Ectodermal cell (in vitro differentiated cells): ENCODE data around the gene UBE2E2.

Experiments
- H3K27ac ChIP-seq: 2 replicates; pipeline ENCODE4 v1.7.0; 2013; ENCODE audit warnings: mild to moderate bottlenecking, low read depth, low read length; ENCODE audit not compliant: insufficient read depth, poor library complexity, severe bottlenecking
- H3K27me3 ChIP-seq: 2 replicates; pipeline ENCODE4 v1.7.0; 2013; ENCODE audit warnings: mild to moderate bottlenecking, low read length; ENCODE audit not compliant: insufficient read depth, control insufficient read depth, poor library complexity, severe bottlenecking
- H3K36me3 ChIP-seq: one replicate; pipeline ENCODE4 v1.7.0; 2013; ENCODE audit warnings: low read length; ENCODE audit not compliant: control insufficient read depth, insufficient read depth
- H3K4me1 ChIP-seq: one replicate; pipeline ENCODE4 v1.7.0; 2013; ENCODE audit warnings: low read length; ENCODE audit not compliant: control insufficient read depth, insufficient read depth
- H3K4me3 ChIP-seq: 2 replicates; pipeline ENCODE4 v1.7.0; 2013; ENCODE audit warnings: low read depth, low read length, control low read depth; ENCODE audit not compliant: insufficient read depth
- H3K9me3 ChIP-seq: 2 replicates; pipeline ENCODE4 v1.7.0; 2013; ENCODE audit warnings: mild to moderate bottlenecking, low read length, moderate library complexity; ENCODE audit not compliant: control insufficient read depth
- WGBS, 2 experiments: methylation state at CpG; one replicate each; pipeline ENCODE4 v1.1.7; 2013; ENCODE audit warnings: missing lambda C conversion rate in 2 of 2; 5-methylcytosine and 5-hydroxymethylcytosine counted together

UBE2E2 gene

DNA sequence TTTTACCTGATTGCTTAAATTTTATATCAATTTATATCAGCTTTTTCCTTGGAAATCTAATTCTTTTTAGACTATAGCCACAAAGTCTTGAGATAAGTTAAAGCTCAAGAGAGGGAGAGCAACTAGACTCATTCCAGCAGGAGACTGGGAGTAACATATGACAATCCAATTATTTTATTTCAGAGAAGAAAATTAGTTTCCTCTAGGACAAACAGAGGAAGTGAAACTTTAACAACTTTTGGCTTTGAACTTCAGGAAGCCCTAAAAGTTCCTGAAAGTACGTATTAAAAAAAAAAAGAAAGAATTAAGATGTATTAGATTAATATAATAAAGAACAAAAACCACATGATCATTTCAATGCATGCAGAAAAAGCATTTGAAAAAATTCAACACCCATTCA is 13.9 kb upstream of the UBE2E2 start:
- Histone ChIP-seq H3K27me3 (no peaks in the 10 kb centered on the region), H3K4me3 (no peak overlapping the region), H3K9me3 (no peaks in the 10 kb centered on the region), H3K36me3 (no peaks in the 10 kb centered on the region), H3K27ac (no peak overlapping the region), H3K4me1 (no peaks in the 10 kb centered on the region)
- no CpG with 5 or more reads among the region's 1 CpG for WGBS, 2 experiments

DNA sequence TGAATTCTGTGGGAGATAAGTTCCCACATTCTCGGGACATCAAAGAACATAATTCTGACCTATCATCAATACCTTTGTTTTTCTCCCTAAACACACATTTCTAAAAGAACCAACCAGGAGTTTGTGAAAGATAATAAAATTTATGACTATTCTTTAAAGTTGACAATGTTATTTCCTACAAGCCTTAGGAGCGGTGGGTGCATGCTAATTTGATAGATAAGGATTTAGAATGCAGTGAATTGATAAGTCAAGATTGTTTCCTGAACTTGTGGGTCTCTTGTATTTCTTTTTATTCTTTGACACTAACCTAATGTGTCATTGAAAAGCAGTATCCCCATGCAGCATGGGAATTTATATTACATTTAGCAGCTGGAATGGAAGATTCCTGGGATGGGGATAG is 10.3 kb upstream of the UBE2E2 start:
- Histone ChIP-seq H3K4me3 (no peak overlapping the region), H3K36me3 (no peaks in the 10 kb centered on the region), H3K27me3 (no peaks in the 10 kb centered on the region), H3K27ac (no peak overlapping the region), H3K4me1 (no peaks in the 10 kb centered on the region), H3K9me3 (no peaks in the 10 kb centered on the region)
- 86 to 93% methylated on average over 2 of the region's 2 CpGs for whole genome bisulfite sequencing, 2 experiments

DNA sequence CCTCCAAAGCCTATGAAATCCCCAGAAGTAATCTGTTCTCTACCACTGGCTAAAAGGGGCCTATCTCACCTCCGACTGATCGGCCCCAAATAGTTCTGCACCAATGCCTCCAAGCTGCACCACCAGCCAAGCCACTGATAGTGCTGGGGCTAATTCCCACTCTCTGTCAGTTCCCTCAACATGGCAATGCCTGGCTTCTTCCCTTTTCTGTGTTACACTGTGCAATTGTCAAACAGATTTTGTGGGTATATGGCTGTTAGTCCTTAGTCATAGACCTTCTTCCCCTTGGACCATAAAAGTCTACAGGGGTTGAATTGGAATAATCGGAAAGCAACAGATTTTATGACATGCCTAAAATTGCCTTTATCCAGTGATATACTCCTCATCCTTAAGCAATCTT is 9.3 kb upstream of the UBE2E2 start:
- Histone ChIP-seq H3K36me3 (no peaks in the 10 kb centered on the region), H3K9me3 (no peaks in the 10 kb centered on the region), H3K27ac (no peak overlapping the region), H3K4me1 (no peaks in the 10 kb centered on the region), H3K27me3 (no peaks in the 10 kb centered on the region), H3K4me3 (no peak overlapping the region)
- WGBS, 2 experiments: 95 to 98% methylated on average over 3 of the region's 3 CpGs

DNA sequence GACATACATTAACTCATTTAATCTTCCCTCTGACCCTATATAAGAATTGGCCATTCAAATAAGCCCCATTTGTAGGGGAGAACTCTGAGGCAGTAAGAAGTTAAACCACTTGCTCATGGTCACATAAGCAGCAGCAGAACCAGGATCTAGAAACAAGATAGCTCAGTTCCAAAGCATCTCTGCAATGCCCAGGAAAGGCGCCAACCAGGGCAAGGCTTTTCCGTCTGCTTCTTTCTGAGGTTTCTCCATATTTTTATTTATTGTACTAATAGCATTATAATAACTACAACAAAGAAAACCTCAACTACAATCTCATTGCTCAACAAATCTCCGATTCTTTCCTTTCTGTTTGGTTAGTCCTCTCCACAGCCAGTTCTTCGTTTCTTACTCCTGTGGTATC is 4.3 kb upstream of the UBE2E2 start:
- Histone ChIP-seq H3K36me3 (no peaks in the 10 kb centered on the region), H3K27me3 (peaks cover 16% of the 10 kb centered on the region), H3K4me3 (no peak overlapping the region), H3K9me3 (no peaks in the 10 kb centered on the region), H3K4me1 (no peaks in the 10 kb centered on the region), H3K27ac (no peak overlapping the region)
- 88 to 92% methylated on average over 3 to 4 of the region's 4 CpGs for WGBS, 2 experiments

DNA sequence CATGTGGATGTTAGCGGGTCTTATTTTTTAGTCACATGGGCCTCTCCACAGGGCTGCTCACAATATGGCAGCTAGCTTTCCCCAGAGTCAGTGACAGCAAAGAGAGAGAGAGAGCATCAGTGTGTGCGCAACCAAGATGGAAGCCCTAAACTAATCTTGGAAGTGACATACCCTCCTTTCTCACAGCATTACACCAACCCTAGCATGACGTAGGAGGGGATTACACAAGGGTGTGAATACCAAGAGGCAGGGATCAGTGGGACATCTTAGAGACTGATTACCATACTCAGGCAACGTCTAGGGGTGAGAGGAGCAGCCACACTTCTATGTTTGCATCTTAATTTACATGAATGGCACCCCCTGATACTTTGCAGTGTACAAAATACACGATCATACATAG is 3.5 kb upstream of the UBE2E2 start:
- 67 to 71% methylated on average over 4 of the region's 5 CpGs for WGBS, 2 experiments
- no peak overlapping the region for H3K4me3 ChIP-seq

DNA sequence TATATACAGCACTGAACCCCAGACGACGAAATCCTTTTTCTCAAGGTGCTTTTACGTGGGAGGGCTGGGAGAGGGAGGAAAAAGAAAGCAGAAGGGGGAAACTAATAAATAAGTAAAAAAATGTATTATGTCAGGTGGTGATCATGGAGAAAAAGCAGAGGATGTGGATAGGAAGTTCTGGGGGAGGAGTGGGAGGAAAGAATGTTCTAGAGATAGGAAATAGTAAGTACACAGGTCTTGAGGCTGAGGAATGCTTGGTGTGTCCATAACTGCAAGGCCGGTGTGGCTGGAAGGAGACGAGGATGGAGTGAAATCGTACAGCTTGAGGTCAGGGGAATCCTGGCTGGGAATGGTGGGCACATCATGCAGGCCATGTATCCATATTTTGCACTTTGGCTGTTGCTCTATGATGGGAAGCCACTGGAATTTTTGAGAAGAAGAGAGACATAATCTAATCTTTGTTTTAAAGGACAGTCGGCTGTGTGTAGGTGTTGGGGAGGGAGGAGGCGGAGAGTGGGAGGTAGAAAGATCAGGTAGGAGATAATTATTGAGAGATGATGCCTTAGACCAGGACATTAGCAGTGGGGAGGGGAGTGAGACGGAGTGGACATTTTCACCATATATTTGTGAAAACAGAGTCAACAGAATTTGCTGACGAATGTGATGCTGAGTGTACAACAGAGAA is 1.8 kb upstream of the UBE2E2 start:
- no peak overlapping the region for H3K4me3 ChIP-seq
- H3K9me3 ChIP-seq: no peaks in the 10 kb centered on the region
- H3K27ac ChIP-seq: no peak overlapping the region
- 89 to 91% methylated on average over 10 of the region's 10 CpGs for WGBS, 2 experiments
- H3K36me3 ChIP-seq: no peaks in the 10 kb centered on the region
- peaks cover 16% of the 10 kb centered on the region for H3K27me3 ChIP-seq
- H3K4me1 ChIP-seq: peaks cover 4% of the 10 kb centered on the region

More for the DNA sequence above, 3.5 kb upstream of the UBE2E2 start:
- H3K4me1 ChIP-seq: peaks cover 2% of the 10 kb centered on the region
- H3K27ac ChIP-seq: no peak overlapping the region
- no peaks in the 10 kb centered on the region for H3K9me3 ChIP-seq
- peaks cover 16% of the 10 kb centered on the region for H3K27me3 ChIP-seq
- H3K36me3 ChIP-seq: no peaks in the 10 kb centered on the region

DNA sequence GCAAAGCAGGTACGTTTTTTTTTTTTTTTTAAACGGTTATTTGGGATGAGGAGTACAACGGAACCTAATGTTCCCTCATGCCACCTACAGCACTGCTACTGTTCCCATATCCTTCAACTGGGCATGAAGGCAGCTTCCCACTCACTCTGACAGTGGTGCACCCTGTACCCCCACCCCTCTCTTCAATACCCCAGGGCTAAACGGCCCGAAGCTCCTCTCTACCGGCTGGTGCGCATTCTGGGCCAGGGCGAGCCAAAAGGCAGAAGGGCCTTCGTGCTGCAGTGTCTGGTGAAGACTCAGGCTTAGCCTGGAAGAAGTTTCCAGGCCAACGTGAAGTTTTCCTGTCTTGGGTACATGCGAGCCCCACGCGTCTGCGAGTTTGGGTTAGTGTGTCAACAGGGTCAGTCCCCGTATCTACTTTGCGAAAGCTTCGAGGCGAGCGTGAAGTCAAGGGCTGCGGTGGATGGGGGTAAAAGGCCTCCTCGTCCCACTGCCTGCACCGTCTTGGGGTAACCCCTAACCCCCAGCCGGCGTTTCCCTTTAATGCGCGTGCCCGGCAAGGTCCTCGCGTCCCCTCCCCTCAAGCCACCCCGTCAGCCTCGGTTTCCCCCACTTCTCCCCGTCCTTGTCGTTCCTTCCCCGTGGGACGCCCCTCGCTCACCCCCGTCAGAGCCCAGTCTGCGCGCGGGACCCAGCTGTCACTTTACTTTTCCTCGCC is 765 bp upstream of the UBE2E2 start:
- Histone ChIP-seq H3K4me1 (peaks cover 4% of the 10 kb centered on the region), H3K4me3 (peak overlapping the region; percentile 91), H3K36me3 (no peaks in the 10 kb centered on the region), H3K27ac (no peak overlapping the region), H3K27me3 (peaks cover 16% of the 10 kb centered on the region), H3K9me3 (no peaks in the 10 kb centered on the region)
- WGBS, 2 experiments: 8 to 10% methylated on average over 41 of the region's 41 CpGs

DNA sequence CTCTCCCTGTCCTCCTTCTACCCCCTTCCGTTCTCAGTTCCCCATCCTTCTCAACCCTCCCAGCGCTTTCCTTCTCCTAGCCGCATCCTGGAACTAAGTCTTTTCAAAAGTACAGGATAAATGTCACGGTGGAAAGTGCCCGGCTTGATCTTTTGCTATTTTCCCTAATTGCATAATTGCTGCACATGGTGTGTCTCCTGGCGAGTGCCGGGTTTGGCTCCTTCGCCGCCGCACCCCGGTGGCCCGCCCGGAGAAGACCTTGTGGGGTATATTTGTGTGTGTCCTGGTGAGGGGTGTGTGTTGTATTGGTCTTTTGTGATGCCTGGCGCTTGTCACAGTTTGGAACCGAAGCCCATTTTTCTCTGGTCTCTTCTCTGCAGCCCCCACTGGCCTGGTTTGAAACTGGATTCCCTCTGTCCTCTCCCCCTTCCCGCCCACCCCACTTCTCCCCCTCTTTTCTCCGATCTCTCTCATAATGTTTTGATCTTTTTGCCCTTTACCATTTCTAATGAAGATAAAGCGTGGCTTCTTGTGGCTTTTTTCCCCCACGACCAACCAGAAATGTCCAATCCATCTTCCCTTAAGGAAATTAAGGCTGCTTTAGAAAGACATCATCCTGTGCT is 692 bp downstream of the UBE2E2 start:
- Histone ChIP-seq H3K36me3 (no peaks in the 10 kb centered on the region), H3K4me3 (peak overlapping the region; percentile 91), H3K4me1 (peaks cover 4% of the 10 kb centered on the region), H3K9me3 (no peaks in the 10 kb centered on the region), H3K27ac (no peak overlapping the region), H3K27me3 (peaks cover 16% of the 10 kb centered on the region)
- 0 to 1% methylated on average over 19 of the region's 19 CpGs for WGBS, 2 experiments

DNA sequence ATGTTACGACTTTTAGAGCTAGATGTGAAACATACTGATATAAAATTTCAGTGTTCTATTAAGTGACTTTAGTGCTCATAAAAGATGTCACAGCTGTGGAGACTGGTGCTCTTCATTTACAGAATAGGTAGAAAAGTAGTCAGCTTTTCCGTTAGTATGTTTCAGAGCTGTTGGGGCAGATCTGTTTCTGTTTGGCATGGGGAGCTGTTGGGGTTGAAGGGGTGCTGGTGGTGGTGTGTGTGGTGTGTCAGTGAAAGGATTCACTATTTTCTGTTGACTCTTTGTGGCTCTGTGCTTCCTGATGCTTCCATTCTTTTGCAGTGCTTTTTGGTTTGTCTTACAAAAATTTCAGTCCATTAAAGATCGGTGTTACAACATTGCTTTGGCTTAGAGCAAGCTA is 3.2 kb downstream of the UBE2E2 start:
- 82 to 83% methylated on average over 3 of the region's 3 CpGs for WGBS, 2 experiments
- H3K9me3 ChIP-seq: no peaks in the 10 kb centered on the region
- H3K27ac ChIP-seq: no peak overlapping the region
- H3K36me3 ChIP-seq: no peaks in the 10 kb centered on the region
- H3K27me3 ChIP-seq: peaks cover 13% of the 10 kb centered on the region
- peaks cover 4% of the 10 kb centered on the region for H3K4me1 ChIP-seq
- H3K4me3 ChIP-seq: no peak overlapping the region

DNA sequence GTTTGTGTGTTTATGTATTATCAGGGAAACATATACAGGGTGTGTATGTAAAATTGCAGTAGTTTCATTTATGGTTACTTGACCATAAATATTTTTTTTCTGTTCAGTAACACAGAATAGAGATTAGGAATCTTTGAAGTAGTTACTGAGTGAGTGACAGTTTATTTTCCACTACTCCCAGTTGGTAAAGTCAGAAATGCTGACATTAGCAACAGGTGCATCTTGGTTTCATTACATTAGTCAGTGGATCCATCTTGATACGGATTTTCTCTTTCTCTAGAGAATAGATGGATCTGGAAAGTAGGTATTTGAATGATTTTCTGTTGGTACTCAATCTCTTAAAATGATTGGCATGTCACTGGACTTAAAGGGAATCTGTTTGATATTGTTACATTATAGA is 6.0 kb downstream of the UBE2E2 start:
- Histone ChIP-seq H3K27me3 (no peaks in the 10 kb centered on the region), H3K9me3 (no peaks in the 10 kb centered on the region), H3K4me1 (peaks cover 4% of the 10 kb centered on the region), H3K4me3 (no peak overlapping the region), H3K27ac (no peak overlapping the region), H3K36me3 (no peaks in the 10 kb centered on the region)
- WGBS, 2 experiments: 0% methylated on average over 1 of the region's 1 CpG
